NCI-H1105 (cell line): ENCODE measurements around the gene POPDC3.
"Not testable (repeated sequence)": the region's sequence is repeated elsewhere in the genome, so short reads cannot be mapped to it uniquely, and the experiment has no call there.

ENCODE experiments used
- DNase-seq: peaks from one replicate; lab custom pipeline; 2025; lab: John Stamatoyannopoulos, UW

Gene POPDC3

DNA sequence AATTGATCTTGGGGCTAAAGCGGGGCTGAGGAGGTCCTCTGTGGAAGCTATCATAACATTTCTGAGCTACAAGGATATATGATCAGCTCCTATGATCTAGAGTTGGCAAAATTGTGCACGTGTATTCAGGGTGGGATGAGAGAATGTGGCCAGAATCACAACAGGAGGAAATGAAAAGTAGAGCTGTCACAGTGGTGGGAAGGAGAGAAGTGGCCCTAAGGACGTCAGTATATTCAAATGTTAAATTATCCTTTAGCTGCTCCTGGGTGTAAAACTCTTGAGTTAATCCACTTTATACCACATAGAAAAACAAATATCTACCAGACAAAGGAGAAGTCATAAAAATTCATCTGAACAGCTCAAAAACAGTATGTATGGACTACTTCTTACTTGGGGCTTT lies 14.8 kb upstream of the POPDC3 start:
- no peak for DNase-seq

DNA sequence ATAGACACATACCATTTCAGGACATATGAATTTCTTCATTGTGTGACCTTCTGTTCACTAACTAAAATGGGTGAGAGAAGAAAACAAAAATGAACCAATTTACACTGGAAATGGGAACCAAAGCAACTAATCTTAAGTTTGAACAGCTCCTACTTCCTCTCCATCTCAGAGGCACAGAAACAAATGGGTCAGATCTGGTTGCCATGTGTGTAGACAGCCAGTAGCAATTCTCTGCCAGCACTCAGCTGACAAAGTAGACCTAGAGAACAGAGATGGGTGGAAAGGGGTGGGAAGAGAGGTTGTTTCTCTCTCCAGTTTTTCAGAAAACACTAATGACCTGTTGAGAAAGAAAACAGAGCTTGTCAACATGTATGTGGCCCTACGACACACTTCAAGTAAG lies 14.3 kb upstream of the POPDC3 start:
- no peak for DNase-seq

GRCh38 chr6:105193647-105194046 lies 13.8 kb upstream of the POPDC3 start:
- DNase-seq, result no peak

DNA sequence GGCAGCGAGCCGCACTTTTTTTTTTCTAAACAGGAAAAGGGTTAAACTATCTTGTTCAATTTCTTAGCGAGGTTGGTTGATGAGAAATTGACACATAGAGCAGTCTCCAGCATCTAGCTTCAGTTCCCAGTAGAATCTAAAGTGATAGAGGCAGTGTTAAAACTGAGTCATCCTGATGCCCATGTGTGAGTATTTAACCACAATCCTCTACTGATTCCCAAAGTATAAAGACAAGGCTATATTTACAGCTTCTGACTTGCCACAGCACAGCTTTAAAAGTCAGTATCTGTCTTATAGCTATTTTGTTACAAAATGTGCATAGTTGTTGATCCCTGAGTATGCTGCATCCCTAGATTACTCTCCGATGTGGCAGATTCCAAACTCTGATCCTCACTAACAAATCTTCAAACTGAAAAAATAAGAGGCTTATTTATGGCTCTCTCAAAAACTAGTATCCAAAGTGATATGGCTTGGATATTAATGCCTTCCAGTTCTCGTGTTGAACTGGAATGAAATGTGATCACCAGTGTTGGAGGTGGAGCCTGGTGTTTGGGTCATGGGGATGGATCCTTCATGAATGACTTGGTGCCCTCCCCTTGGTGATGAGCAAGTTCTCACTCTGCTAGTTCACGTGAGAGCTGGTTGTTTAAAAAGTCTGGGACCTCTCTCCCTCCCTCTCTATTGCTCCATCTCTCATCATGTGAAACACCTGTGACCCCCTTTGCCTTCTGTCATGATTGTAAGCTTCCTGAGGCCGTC lies 13.1 kb upstream of the POPDC3 start:
- no peak for DNase-seq

- no peak for DNase-seq
These were observed 11.5 kb upstream of the POPDC3 start for GRCh38 chr6:105191351-105191750.

- DNase-seq, result no peak
These were observed 9.4 kb upstream of the POPDC3 start for GRCh38 chr6:105189026-105189820.

- DNase-seq, result no peak
These were observed 8.4 kb upstream of the POPDC3 start for GRCh38 chr6:105188251-105188650.

DNA sequence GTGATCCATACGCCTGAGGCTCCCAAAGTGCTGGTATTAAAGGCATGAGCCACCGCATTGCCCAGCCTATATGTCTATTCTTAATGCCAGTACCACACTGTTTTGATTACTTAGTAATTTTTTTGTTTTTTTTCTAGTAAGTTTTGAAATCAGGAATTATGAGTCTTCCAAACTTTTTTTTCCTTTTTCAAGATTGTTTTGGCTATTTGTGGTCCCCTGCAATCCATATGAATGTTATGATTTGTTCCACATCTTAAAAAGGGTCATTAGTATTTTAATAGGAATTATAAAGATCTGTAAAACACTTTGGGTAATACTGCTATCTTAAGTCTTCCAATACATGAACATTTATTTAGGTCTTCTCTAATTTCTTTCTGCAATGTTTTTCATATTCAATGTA lies 6.8 kb upstream of the POPDC3 start:
- DNase-seq, result no peak

DNA sequence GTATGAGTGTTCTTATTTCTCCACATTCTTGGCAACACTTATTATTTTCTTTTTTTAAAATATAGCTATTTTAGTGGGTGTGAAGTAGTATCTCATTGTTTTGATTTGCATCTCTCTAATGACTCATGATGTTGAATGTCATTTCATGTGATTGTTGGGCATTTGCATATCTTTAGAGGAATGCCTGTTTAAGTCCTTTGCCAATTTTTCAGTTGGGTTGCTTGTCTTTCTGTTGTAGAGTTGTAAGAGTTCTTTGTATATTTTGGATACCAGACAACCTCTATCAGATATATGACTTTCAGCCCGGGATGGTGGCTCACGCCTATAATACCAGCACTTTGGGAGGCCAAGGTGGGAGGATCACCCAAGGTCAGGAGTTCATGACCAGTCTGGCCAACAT lies 5.1 kb upstream of the POPDC3 start:
- DNase-seq, result no peak

DNA sequence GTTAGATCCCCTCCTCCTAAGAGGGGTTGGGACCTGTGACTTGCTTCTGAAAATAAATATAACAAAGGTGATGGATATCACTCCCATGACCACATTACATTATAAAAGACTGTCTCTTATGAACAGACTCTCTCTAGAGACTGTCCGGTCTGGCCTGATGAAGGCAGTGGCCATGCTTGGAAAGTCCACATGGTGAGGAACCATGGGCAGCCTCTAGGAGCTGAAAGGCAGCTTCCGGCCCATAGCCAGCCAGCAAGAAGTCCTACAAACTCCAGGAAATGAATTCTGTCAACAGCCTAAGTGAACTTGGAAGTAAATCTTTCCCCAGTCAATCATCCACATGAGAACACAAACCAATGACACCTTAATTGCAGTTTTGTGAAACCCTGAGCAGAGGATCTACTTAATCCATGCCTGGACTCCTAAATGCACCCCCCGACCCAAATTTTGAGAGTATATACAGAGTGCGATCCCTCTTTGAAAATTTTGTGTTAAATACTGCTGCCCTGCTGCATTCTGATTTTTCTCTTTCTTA lies 2.2 kb upstream of the POPDC3 start:
- DNase-seq, result no peak

GRCh38 chr6:105178636-105179035 lies 1.2 kb downstream of the POPDC3 start:
- no peak for DNase-seq

- no peak for DNase-seq
These were observed 1.7 kb downstream of the POPDC3 start for GRCh38 chr6:105178110-105178509.

DNA sequence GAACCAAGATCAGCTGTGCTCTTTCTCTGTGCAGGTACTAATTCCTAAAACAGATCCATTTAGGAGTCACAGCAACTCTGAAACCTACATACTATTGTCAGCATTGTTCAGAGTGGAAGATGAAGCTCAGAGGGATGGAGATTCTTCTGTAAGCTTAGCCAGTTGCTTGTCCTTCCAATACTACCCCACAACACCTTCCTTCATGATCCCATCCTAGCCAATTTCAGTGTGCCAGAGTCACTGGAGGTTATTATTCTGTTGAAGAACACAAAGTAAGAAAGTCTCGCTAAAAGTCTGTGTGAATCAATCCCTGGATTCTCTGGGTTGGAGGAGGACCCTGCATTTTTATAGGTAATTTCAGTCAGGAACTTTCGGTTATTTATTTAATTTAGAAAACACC lies 2.3 kb downstream of the POPDC3 start:
- no peak for DNase-seq

GRCh38 chr6:105174512-105174911 lies 5.3 kb downstream of the POPDC3 start:
- no peak for DNase-seq

DNA sequence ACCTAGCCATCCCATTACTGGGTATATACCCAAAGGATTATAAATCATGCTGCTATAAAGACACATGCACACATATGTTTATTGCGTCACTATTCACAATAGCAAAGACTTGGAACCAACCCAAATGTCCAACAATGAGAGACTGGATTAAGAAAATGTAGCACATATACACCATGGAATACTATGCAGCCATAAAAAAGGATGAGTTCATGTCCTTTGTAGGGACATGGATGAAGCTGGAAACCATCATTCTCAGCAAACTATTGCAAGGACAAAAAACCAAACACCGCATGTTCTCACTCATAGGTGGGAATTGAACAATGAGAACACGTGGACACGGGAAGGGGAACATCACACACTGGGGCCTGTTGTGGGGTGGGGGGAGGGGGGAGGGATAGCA lies 7.3 kb downstream of the POPDC3 start:
- DNase-seq, result not testable (repeated sequence)

- DNase-seq, result no peak
These were observed 9.8 kb downstream of the POPDC3 start for GRCh38 chr6:105170059-105170458.

DNA sequence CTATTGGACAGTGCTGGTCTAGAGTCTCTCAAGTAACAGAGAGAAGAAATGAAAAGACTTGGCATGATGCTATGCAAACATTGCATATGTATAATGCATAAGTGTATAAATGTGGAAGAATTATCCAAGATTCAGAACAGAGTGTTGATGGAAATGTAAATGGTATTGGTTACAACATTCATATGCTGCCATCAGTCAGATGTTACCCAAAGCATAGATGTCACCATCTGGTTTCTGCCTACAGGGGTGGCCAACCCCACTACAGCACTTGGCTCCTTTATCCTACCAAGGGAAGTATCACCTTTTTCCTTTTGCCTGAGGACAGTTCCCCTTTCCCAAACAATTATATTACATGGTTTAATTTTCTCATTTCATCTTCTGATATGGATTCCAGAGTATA lies 11.9 kb downstream of the POPDC3 start:
- no peak for DNase-seq

DNA sequence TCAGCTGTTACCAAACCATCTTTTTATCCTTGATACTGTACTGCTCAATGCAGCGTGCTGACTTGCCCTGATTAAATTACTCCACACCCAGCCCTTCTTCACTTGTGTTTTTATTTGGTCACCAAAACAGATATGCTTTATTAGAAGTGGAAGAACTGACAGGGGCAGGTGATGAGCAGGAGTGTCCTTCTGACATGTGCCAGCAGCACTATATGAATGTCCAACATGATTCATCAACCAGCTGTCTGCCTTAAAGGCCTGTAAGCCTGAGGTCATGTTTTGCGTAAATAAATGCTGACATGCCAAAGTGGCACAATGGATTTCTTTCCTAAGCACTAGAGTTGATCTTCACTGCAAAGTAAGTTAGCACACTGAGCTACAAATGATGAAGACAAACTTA lies 15.4 kb downstream of the POPDC3 start:
- no peak for DNase-seq

GRCh38 chr6:105163183-105163582 lies 16.6 kb downstream of the POPDC3 start:
- DNase-seq, result no peak

DNA sequence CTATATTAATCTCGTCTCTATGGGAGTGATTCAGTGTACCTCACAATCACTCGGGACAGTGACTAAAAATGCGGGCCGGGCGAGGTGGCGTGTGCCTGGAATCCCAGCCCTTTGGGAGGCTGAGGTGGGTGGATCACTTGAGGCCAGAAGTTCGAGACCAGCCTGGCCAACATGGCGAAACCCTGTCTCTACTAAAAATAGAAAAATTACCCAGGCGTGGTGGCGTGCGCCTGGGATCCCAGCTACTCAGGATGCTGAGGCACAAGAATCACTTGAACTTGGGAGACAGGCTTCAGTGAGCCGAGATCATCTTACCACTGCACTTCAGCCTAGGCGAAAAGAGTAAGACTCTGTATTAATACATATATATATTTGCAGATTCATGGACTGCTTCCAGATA lies 17.4 kb downstream of the POPDC3 start:
- DNase-seq, result no peak

- no peak for DNase-seq
These were observed 18.4 kb downstream of the POPDC3 start for GRCh38 chr6:105161421-105161820.

DNA sequence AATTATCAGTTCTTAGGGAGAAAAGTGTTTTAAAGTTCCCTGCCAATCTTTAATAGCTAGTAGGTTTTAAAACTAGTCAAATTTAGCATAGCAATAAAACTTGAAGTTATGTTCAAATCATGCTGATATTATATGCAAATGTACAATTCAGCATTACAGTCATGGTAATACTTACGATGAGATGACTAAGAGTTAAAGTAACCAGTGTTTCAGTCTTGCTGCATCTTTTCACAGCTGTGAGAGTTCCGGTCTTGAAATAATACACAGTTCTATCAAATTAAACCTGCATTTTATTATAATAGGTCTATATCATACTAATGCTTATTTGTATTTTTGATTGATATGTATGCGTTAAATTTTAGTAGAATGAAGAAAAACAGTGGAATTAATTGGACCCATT lies 26.1 kb downstream of the POPDC3 start:
- DNase-seq, result no peak

DNA sequence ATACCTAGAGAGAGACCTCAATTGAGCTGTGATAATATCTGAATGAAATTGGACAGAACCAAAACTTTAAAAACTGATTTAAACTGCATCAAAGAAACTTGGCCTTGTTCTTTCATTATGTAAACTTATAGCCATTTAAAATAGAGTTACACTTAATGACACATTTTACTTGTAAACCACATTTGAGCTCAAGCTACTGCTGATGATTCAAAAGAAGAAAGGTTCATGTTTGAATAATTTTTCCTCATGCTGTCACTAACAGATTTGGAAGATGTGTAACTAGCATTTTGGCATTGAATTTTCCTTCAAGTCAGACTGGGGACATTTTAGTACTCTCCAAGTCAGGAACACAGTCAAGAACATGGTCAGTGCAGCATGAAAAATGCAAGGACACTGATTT lies 26.9 kb downstream of the POPDC3 start:
- no peak for DNase-seq
